Measurements from ENCODE around the gene PRR5L.

The PRR5L gene

DNA sequence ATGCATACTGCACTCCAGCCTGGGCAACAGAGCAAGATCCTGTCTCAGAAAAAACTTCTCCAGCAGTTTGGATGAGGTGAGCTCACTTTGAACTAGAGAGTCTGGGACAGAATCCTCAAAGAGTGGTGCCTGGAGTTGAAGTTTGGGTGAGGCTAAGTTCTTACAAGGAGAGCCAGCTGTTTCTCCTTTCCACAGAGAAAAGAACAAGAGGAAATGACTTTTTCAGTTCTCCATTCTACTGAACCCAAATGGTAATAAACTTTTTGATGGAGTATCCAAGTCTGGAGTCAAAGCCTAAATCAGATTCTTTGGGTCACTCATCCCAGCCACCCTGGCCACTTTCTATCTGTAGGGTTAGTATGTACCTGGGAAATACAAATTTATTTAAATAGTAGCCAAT, 111.3 kb downstream of the PRR5L start:
- no peak for FAIRE-seq

DNA sequence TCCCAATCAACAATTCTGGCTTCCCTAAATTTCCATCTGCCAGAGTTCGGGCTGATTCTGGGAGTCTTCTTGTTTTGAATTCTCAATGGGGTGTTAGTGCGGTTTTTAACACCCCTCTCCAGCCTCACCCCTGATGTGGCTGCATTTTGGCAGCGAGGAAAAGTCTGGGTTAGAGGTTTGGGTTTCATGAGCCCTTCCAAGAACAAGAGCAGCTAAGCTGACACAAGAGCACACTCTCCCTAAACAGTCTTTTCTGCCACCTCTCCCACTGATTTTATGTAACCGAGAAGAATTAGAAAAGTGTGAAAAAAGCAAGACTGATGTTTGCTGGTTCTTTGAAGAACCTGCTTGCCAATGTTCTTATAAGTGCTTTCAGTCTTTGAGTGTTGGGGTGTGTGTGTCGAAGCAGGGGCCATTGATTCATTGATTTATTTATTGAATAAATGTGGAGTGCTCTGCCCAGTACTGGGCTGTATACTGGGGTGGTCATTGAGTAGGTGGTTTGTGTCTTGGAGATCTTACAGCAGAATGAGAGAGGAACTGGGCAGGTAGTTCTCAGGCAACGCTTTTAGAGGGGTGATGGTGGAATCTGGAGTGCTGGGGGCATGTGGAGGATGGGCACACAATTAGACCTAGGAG, 112.5 kb downstream of the PRR5L start:
- no peak for FAIRE-seq

DNA sequence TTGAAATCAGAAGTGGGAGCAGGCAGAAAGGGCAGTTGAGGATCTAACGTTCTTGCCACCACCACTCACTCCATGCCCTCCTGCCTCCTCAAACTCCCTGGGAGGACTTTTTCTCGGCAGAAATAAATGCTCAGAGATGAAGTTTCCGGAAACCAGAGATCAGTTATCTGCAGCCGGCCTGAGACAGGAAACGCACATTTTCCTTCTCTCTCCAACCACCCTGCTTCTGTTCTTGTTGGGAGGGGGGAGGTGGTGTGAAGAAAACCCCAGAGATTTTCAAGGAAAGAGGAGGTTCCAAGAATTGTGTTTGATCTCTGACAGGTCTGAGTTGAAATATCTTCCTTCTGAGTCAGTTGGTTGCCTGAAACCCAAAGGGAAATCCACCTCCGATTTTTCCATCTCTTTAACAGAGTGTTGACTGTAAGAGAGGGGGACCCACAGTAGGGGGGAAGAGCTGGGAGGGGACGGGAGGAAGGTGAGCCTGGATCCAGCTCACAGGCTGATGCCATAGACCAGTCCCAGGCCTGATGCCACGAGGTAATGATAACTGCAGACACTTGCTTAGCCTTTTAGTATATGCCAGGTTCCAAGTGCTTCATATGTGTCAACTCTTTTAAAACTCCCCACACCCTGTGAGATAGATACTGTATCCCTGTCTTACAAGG, 113.2 kb downstream of the PRR5L start:
- FAIRE-seq: no peak

DNA sequence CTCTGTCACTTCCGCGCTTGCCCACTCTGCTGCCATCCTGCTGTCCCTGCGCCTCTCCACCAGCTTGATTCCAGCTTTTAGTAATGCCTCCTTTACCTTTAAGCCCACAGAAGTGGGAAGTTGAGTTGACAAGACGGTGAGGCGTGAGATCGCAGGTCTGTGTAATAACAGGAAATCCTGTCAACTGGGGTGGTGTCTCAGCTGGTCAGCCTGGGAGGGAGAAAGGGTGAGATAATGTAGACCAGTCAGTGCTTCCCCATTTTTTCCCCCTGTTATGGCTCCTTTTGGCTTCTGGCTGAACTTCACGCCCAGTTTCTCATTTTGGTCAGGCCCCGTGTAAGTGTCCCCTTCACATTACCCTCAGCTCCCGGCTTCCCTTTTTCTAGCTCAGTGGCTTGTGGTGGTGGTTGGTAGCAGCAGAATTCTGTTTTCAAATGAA, 115.1 kb downstream of the PRR5L start:
- no peak for FAIRE-seq

DNA sequence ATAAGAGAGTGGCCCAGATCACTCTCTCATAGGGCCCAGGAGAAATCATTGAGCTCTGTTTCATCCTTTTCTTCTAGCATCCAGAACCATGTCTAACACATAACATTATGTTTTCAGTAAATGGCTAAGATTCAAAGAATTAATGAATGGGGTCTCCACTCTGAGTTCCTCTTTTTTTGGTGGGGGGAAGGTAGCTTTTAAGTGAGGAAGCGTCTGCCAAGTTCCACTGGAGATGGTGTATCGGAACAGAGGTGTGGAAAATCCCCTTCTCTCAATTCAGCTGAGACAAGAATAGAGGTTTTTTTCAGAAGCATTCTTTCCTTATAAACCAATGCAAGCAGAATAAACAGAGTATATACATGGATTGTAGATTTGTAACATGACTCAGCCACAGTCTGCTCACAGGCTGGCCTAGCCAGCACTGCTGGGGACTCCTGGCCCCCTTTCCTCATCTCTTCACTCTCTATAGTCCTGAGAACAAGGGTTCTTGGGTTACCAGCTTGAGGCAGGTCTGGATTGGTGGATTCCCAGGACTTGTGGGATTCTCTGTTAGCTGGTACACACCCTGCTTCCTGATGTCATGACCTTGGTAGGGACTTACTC, 116.8 kb downstream of the PRR5L start:
- FAIRE-seq: no peak

DNA sequence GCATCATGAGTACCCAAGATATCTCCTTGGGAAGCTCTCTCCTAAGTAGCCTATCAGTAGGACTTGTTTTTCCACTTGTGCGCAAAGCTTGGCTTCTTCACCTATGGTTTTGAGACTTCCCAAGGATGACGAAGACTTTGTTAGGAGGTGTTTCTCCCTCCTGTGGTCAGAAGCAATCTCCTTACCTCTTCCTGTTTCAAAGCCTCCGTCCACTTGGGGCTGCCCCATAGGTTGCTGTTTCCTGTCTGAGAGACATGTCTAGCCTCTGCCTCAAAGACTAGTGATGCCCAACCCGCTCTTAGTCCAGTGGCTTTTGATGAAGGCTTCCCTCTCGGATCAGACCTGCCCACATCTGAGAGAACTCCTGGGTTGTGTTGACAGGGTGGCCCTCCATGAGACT, 121.1 kb downstream of the PRR5L start:
- FAIRE-seq: no peak

DNA sequence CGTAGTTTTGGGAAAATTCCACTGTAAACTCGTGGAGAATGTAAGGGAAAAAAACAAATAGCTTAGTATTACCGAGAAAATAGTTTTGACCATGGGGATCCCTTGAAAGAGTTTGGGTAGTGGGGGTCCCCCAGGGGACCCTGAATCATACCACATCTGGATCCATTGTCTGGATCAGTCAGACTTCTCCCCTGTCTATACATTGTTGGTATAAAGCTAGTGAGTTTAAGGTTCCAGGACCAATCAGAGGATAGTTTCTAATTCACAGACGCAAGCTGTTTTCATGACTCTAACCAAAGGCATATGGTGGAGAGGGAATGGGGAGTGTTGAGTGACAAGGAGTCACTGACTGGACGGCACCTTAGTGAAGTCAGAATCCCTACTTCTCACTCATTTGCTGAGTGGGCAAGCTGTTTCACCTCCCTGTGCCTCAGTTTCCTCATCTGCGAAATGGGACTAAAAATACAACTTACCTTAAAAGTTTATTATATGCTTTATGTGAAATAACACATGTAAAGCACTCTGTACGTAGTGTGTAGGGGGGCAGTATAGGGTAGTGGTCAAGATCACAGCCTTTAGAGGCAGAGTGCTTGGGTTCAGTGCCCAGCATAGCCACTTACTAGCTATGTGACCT, 123.8 kb downstream of the PRR5L start:
- FAIRE-seq: no peak

DNA sequence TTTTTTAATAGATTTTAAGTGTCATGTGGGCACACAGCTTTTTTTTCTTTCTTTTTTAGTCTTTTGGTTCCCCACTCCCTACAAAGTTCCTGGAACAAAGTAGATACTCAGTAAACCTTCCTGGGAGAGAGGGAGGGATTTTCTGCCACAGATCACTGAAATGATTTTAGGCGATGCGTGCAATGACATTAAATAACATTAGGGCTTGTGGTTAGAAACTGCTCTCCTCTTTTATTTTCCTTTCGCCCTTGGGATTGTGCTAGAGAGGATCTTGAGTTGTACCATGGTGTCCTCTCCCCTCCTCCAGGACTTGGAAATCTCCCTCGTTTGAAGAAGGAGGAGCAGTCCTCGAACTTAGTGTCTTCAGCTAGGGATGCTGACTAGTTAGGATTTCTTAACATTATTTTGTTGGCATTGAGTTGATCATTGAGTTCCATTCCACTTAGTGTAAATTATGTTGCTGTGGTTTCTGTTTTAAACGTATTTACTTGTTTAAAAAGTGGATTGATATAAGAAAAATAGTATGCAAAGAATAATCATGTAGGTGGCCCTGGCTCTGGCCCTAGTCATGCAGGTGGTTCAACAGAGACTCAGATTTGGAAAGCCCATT, 125.6 kb downstream of the PRR5L start:
- no peak for FAIRE-seq

DNA sequence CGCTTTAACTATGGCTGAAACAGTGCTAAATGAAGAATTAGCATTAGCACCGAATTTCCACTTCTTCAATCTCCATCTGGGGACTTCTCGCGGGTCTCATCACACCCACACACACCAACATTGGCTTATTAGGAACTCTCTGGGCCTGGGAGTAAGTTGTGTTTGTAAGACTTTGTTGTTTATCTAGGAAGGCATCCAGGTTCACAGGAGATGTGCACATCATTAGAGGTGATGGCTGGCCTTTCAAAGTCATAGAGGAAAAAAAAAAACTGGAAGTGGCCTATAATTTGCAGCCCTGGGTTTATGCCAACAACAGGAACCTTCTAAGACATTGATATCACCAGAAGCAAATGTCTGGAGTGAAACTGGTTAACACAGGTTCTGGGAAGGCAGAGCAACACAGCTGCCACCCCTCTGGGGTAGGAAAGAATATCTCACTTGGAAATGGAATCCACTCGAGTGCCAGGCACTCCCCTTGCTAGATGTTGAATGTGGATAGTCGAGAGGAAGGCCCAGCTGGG, 129.5 kb downstream of the PRR5L start:
- no peak for FAIRE-seq

DNA sequence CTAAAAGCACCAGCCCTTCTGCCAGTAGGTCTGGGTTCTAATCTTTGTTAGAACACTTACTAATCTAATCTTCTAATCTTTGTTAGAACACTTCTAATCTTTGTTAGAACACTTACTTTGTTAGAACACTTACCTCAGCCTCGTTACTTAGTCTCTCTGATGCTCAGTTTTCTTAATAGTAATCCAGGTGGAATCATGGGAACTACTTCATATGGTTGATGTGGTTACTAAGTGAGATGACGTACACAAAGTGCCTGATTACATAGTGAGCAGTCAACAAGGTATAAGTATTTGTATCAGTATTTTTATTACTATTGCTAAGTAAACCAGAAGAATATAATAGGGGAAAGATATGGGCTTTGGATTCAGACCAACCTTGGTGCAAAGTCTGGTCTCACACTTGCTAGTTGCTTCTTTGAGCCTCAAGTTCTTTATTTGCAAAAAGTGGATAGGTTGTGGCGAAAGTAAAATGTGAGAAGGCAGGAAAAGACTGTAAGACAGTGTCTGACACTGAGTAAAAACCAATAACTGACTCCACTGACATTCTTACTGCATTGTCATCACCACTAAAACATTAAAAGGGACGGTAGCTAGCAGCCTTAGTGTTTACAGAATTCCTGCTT, 130.2 kb downstream of the PRR5L start:
- FAIRE-seq: no peak

DNA sequence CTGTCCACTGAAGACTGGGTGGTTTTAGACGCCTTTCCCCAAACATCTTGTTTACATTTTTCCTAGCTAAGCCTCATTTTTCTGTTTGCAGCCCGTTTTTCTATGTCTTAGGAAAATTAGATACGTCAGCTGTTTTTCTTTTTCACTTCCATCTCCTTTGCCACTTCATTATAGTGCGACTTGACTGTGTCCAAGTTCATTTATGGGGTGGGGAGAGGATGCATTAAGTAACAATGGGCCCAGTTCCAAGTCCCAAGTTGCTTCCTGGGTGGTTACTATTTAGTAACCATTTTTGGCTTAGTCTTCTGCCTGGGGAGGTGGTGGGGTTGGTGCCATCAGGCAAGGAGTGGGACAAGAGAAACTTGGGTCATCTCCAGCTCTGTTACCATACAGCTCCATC, 131.0 kb downstream of the PRR5L start:
- no peak for FAIRE-seq

DNA sequence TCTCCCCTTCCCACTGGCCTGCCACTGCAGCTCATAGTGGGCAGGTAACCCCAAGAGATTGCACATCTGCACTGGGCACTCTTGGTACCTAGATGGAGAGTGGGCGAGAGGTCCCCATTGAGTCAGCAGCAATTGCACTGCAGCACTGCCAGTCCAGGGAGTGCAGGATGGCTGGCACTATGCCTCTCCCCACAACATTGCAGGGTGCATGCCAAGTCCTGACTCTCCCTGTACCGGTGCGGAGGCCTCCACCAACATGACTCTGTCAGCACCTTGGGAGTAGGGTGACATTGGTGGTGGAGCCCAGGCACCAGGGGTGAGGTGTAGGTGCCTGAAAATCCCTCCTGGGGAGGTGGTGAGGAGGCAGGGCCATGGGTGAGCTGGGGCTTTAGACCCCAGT, 131.8 kb downstream of the PRR5L start:
- FAIRE-seq: no peak

DNA sequence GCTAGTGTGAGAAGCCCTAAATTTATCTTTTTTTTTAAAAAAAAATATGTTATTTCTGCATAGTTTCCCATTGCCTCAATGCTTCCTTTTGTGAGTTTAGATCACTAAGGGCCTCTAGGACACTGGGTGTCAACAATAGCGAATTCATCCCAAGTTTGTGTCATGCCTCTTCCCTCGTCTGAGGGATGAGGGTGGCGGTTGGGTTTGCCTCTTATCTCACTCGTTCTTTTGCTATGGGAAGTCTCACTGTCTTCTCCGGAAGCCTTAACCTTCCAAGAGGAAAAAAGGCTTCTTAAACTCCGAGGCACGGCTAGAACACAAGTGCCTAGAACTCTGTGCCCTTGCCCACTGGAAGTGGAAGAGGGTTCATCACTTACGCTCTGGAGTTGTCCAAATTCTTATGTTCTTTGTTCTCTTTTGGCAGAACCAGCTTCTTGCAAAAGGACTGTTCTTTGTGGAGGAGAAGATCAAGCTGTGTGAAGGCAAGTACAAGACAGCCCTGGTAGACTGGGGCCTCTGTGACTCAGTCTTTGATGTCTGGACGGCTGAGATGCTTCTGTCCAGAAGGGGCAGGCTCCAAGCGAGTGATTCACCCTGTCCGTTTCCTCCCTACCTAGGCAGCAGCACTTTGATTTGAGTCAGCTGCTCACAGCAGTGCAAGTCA, 135.5 kb downstream of the PRR5L start:
- no peak for FAIRE-seq

DNA sequence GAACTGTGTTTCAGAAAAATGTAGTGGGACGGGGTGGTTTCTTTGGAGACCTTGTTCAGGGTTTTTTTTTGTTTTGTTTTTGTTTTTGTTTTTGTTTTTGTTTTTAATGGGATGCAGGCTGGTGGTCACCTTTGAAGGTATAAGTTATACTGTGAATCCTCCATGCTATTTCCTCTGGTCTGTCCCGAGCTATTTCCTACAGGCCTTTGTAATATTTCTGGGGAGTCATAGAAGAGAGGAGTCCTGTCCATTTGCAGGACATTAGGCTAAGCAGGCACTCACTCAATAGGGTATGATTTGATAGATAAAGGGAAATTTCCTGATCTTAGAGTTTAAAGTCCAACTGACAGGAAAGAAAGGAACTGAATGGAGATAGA, 136.0 kb downstream of the PRR5L start:
- FAIRE-seq: no peak

DNA sequence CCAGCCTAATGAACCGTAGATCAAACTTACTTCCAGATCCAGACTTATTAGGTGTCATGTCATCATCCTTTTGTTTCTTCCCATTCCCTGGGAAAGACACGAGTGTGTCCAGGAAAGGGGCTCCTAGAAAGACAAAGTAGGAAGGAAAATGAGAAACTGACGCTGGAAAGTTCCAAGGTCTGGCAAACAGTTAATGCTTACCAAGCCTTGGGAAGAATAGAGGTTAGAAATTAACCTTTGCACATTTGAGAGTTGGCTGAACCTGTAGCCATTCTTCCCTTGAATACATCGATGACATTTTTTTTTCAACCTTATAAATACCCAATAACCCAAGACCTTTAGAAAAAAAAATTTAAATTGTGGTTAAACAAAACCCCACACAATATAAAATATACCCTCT, 136.7 kb downstream of the PRR5L start:
- no peak for FAIRE-seq

DNA sequence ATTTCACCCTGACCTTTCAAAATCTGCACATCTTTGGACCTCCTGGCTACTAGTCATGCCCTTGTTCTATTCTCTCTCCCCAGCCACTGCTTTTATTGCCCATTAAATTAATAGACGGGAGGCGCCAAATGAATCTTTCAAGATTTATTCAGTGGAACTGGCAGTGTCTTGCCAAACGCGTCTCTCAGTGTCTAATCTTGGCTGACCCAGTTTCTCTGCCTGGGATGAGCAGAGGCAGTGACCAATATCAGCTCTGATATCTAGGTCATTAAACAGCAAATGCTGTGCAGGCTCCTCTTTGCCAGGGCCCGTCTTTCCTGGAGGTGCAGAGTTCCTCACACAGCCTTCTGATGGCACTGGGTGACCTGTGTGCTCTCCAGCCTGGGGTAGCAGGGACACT, 140.0 kb downstream of the PRR5L start:
- FAIRE-seq: no peak

DNA sequence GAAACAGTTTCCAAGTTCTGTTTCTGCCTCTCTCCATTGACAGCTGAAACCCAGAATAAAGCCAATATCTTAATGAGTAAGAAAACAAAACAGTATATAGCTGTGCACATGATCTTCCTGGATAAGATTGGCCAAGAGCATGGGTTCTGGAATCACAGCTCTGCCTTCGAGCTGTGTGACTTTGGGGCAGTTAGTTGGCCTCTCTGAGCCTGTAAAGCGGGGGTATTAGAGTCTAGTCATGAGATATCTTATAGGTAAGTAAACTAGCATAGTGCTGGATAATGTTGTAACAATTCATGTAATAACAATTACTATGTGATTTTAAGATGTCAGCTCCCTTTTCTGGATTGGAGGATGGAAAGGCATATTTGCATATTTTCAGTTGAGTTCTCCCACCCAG, 140.5 kb downstream of the PRR5L start:
- no peak for FAIRE-seq

DNA sequence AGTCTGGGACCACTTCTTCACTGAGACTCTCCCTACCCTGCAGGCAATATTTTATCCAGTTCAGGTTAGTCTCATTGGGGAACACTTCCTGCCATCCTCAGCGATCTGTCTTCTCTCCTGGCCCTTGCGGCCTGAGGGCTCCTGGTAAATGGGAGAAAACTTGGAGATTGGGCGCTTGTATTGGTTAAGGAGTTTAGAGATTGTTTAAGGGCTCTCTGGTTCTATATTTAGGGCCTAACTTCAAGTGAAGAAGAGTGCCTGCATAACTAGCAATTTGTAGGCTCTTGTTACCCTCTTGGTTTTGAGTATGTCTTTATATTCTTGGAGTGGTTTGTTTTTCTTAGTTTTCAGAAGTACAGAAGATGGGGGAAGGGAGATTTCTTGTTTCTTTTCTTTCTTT, 141.3 kb downstream of the PRR5L start:
- FAIRE-seq: no peak

DNA sequence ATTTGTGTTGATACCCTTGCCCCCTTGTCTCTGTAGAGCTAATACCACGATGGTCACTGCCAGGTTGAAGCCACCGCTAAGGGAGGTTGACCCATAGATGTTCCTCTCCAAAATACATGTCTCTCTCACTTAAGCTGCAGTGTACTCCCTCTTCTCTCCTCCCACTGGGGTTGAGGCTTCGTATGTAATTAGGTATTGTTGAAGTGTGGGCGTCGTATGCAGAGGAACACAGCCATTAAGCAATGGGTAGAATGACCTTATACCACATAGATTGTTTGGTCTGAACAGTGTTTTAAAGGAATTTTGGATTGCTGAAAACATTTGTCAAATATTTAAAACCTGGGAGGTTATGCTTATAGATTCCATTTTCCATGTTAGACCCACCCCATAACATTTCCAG, 142.0 kb downstream of the PRR5L start:
- FAIRE-seq: no peak

DNA sequence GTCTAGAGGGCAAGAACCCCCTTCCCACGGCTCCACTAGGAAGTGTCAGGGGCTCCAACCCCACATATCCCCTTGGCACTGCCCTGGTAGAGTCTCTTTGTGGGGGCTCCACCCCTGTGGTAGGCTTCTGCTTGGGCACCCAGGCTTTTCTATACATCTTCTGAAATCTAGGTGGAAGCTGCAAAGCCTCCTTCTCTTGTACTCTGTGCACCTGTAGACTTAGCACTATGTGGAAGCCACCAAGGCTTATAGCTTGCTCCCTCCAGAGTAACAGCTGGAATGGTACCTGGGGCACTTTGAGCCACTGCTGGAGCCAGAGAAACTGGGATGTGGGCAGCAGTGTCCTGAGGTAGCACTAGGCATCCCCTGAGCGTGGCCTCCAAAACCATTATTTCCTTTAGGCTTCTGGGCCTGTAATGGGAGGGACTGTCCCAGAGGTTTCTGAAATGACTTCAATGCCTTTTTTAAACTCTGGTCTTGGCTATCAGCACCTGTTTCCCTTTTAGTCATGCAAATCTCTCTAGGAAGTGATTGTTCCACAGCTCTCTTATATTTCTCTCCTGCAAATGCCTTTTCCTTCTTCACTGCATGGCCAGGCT, 145.6 kb downstream of the PRR5L start:
- FAIRE-seq: no peak

DNA sequence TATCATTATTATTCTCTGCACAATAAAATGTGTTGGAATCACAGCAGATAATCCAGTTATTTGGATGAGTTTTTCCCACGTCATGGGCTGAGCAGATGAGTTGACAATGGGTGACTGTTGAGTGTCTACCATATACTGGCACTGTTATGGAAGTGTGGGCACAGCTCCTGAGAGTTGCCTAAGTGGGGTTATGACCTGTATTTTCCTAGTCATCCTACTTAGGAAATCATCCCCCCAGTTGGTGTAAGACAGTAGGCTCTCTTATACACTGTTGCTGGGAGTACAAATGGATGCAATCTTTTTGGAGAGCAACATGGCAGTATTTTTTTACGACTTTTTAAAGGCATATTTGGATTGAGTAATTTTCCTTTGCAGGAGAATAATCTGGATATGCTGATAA, 147.6 kb downstream of the PRR5L start:
- no peak for FAIRE-seq

DNA sequence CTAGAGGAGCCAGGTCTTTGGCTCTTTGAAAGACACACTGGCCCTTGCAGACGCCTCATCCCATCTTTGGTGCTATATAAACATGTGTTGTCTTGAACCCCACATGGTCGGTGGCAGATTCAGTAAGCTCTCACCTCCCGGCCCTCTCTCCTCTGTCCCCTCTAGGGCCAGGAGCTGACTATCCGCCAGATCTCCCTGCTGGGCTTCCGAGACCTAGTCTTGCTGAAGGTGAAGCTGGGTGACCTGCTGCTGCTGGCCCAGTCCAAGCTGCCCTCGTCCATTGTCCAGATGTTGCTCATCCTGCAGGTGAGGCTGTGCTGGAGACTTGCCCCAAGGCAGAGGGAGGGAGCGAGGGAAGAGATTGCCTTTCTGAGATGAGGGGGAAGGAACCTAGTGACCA, 150.0 kb downstream of the PRR5L start:
- no peak for FAIRE-seq
